ENCODE results near the gene SMOC2.

DNA sequence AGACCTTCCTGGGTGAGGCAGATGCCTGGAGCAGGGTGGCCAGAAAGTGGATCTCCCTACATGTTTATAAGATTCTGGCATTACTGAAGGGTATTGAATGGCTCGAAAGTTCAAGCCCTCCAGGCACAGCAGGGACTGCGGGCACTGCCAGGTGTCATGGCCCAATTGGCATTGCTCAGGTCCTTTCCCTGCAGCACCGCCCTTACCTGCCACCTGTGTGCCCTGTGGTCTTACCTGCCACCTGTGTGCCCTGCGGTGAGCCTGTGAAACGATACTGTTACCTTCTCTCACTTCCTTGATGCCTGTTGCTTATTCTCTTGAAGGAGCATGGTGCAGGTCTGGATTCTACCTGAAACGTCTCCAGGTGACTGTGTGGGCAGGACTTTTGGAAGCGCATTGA is 32.2 kb downstream of the SMOC2 start:
- TF ChIP-seq CTCF (IDR thresholded peaks at IDR 0.05) (no peak), POLR2A (IDR thresholded peaks at IDR 0.05) (no peak)

Measured in Peyer's patch (tissue), 4 donors.